ENCODE results near the gene MAN1C1. TPM values are rescaled to one million over a fixed set of nuclear protein-coding genes. Genes with fewer than 3 reads are reported as not detected.

The MAN1C1 gene
- total and polyA plus RNA-seq, 9 of the 15 experiments (the other 6 are each of a cell fraction or from before 2014, with no cell fraction given) = 0.04 to 0.44 (median 0.10) TPM; not detected in 3

GRCh38 chr1:25817840-25818501 is 201.4 kb downstream of the MAN1C1 start (continued):
- peak; percentile 75 for TF ChIP-seq ZNF592 (IDR thresholded peaks at IDR 0.05)
- 0 out of 4 replicates have a peak, but pooled peaks of 1 of the 2 experiments have one; percentile 14 for TF ChIP-seq MAZ (CRISPR knock-in tag; conservative IDR thresholded peaks at IDR 0.05 in 1 of 2, IDR thresholded peaks at IDR 0.05 in 1 of 2)
- TF ChIP-seq SMARCA4 (IDR thresholded peaks at IDR 0.05) = peak; percentile 36; the same call in 1 of the 2 replicates
- TF ChIP-seq SUPT5H (IDR thresholded peaks at IDR 0.05) = peak; percentile 42; the same call in 1 of the 2 replicates
- TF ChIP-seq CAMTA2 (CRISPR knock-in tag; conservative IDR thresholded peaks at IDR 0.05) = no peak
- no peak for TF ChIP-seq ZNF407 (IDR thresholded peaks at IDR 0.05; ENCODE audit: low read depth)
- peak; percentile 40; the same call in 1 of the 2 replicates for TF ChIP-seq TEAD2 (tag; IDR thresholded peaks at IDR 0.05)
- no peak for TF ChIP-seq POU5F1 (IDR thresholded peaks at IDR 0.05; ENCODE audit: borderline replicate concordance, low read depth, low read length, partially characterized antibody)
- TF ChIP-seq, protein P1, sequence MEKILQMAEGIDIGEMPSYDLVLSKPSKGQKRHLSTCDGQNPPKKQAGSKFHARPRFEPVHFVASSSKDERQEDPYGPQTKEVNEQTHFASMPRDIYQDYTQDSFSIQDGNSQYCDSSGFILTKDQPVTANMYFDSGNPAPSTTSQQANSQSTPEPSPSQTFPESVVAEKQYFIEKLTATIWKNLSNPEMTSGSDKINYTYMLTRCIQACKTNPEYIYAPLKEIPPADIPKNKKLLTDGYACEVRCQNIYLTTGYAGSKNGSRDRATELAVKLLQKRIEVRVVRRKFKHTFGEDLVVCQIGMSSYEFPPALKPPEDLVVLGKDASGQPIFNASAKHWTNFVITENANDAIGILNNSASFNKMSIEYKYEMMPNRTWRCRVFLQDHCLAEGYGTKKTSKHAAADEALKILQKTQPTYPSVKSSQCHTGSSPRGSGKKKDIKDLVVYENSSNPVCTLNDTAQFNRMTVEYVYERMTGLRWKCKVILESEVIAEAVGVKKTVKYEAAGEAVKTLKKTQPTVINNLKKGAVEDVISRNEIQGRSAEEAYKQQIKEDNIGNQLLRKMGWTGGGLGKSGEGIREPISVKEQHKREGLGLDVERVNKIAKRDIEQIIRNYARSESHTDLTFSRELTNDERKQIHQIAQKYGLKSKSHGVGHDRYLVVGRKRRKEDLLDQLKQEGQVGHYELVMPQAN (IDR thresholded peaks at IDR 0.05; ENCODE audit: borderline replicate concordance) = no peak
- TF ChIP-seq NBN (IDR thresholded peaks at IDR 0.05; ENCODE audit: low read depth) = peak; percentile 49; the same call in 1 of the 2 replicates
- no peak for TF ChIP-seq ZNF695 (CRISPR knock-in tag; IDR thresholded peaks at IDR 0.05)
